D721Med (cell line): ENCODE data around the gene BMP6.

Experiments used
- DNase-seq: peaks from one replicate; pipeline ENCODE4 v3.0.0; 2011; ENCODE audit warnings: low spot score; ENCODE audit not compliant: insufficient read length
- FAIRE-seq: peaks from 2 replicates; lab custom pipeline; 2011; peaks lifted over from hg19 to GRCh38; lab: Jason Lieb, UNC
- CTCF ChIP-seq: IDR thresholded peaks from 2 replicates; pipeline ENCODE4 v1.5.1; 2012; ENCODE audit warnings: mild to moderate bottlenecking, control low read depth; ENCODE audit not compliant: insufficient read depth; ENCODE audit errors: missing control alignments

The BMP6 gene

GRCh38 chr6:7833751-7834070, 107.8 kb downstream of the BMP6 start:
- TF ChIP-seq CTCF = no peak

GRCh38 chr6:7836371-7837026, 110.6 kb downstream of the BMP6 start:
- no peak for FAIRE-seq
- DNase-seq = no peak
- no peak for TF ChIP-seq CTCF

More at GRCh38 chr6:7833751-7834070, 107.8 kb downstream of the BMP6 start:
- FAIRE-seq (no peak), DNase-seq (no peak)

- FAIRE-seq = no peak
- TF ChIP-seq CTCF = no peak
- DNase-seq = no peak
Measured at GRCh38 chr6:7841781-7842468, 116.0 kb downstream of the BMP6 start.

- FAIRE-seq = no peak
- no peak for DNase-seq
- TF ChIP-seq CTCF = no peak
Measured at GRCh38 chr6:7846966-7847818, 121.3 kb downstream of the BMP6 start.

GRCh38 chr6:7848229-7848628, 122.3 kb downstream of the BMP6 start:
- DNase-seq (no peak), FAIRE-seq (no peak)
- no peak for TF ChIP-seq CTCF

- FAIRE-seq = no peak
- TF ChIP-seq CTCF = no peak
- no peak for DNase-seq
Measured at GRCh38 chr6:7851780-7852179, 125.9 kb downstream of the BMP6 start.

- DNase-seq (no peak), FAIRE-seq (no peak)
- TF ChIP-seq CTCF = no peak
Measured at GRCh38 chr6:7859591-7859990, 133.7 kb downstream of the BMP6 start.
